Activated CD4-positive, alpha-beta memory T cell treated with anti-CD3 and anti-CD28 coated beads for 36 hours (primary cell): Measurements from ENCODE around the gene SLC27A2. TPM values are rescaled to one million over a fixed set of nuclear protein-coding genes. Genes with fewer than 3 reads are reported as not detected.

Source experiments
- CTCF ChIA-PET: fragments of 350-600 bp; sonication (Branson Sonifier 250); formaldehyde crosslinking; loops from one replicate; lab custom pipeline; 2021; ENCODE audit warnings: antibody characterized with exemption, inconsistent platforms; lab: Charles Lee
- POLR2A ChIA-PET: fragments of 350-600 bp; sonication (Branson Sonifier 250); formaldehyde crosslinking; loops from one replicate; lab custom pipeline; 2021; ENCODE audit warnings: antibody characterized with exemption; lab: Charles Lee
- DNase-seq: peaks from one replicate; pipeline ENCODE4 v3.0.0-alpha.2; 2020
- H3K27ac Mint-ChIP-seq: one replicate; pipeline ENCODE4 v1.8.0; 2021; ENCODE audit warnings: mixed read lengths
- H3K27me3 Mint-ChIP-seq: one replicate; pipeline ENCODE4 v1.8.0; 2021; ENCODE audit warnings: mixed read lengths
- H3K36me3 Mint-ChIP-seq: one replicate; pipeline ENCODE4 v1.8.0; 2021; ENCODE audit warnings: mixed read lengths
- H3K4me1 Mint-ChIP-seq: one replicate; pipeline ENCODE4 v1.8.0; 2021; ENCODE audit warnings: low read depth, mixed read lengths
- H3K4me3 Mint-ChIP-seq: one replicate; pipeline ENCODE4 v1.8.0; 2021; ENCODE audit warnings: mild to moderate bottlenecking, mixed read lengths
- H3K9me3 Mint-ChIP-seq: one replicate; pipeline ENCODE4 v1.8.0; 2021; ENCODE audit warnings: mixed read lengths
- intact Hi-C: fragments of 100-400 bp; cut with micrococcal nuclease; formaldehyde crosslinking; loops from one replicate; pipeline ENCODE4 v1.15.1; 2023
- total RNA-seq, 2 experiments: library from RNA; stranded (reverse); gene quantifications; one replicate each; pipeline ENCODE4 v1.2.3, GENCODE V29; 2021

The SLC27A2 gene
- total RNA-seq, 2 experiments from 2014 or later: 22.5 to 24.3 TPM

DNA sequence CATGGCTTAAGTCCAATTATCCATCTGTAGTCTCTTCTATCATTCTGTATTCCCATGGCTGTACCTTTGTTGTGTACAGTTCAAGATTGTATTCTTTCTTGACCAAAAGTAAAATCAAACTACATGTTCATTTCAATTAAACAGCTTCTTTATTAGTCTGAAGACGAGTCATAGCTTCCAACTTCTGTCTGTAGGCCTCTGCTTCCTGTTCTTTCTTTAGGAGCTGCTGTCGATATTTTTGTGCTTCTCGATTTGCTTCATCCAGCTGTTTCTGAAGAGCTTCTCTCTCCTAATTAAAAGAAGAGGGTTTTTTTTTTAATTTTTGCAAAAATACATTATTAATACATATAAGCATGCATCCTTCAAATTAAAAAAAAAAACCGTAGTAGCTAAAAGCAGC lies 96.5 kb downstream of the SLC27A2 start:
- Mint-ChIP-seq H3K9me3 (no peaks in the 10 kb centered on the region), H3K27ac (peak overlapping the region; percentile 50), H3K4me1 (peaks cover 38% of the 10 kb centered on the region), H3K4me3 (no peak overlapping the region), H3K36me3 (peaks cover 12% of the 10 kb centered on the region), H3K27me3 (no peaks in the 10 kb centered on the region)
- DNase-seq: no peak
- intact Hi-C loops: loop anchor here (5.0 kb wide), 1 partner anchor 36 kb away; no protein-coding TSS in a partner anchor
- CTCF ChIA-PET: interaction anchor here (0.6 to 1.0 kb wide), 3 partner anchors 9 to 598 kb away, joined by 3 to 4 read pairs (median 3); no protein-coding TSS in a partner anchor
- POLR2A ChIA-PET: interaction anchor here (0.6 to 1.4 kb wide), 3 partner anchors 16 to 601 kb away, joined by 4 to 5 read pairs (median 4); no protein-coding TSS in a partner anchor

DNA sequence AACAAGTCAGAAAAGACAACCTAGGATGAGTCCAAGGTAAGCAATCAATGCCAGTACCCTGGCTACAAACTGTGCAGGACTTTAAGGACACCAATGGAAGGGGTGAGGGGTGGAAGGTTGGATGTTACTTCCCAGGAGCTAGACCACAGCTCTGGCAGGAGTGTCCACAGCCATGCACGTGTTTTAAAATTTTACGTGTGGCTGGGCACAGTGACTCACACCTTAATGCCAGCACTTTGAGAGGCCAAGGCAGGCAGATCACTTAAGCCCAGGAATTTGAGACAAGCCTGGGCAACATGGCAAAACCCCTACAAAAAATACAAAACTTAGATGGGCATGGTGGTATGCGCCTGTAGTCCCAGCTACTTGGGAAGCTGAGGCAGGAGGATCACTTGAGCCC lies 98.3 kb downstream of the SLC27A2 start:
- Mint-ChIP-seq H3K27ac (no peak overlapping the region), H3K4me3 (no peak overlapping the region), H3K4me1 (peaks cover 25% of the 10 kb centered on the region), H3K9me3 (no peaks in the 10 kb centered on the region), H3K36me3 (peaks cover 16% of the 10 kb centered on the region), H3K27me3 (no peaks in the 10 kb centered on the region)
- CTCF ChIA-PET: no interaction called here
- intact Hi-C loops: no loop called here
- POLR2A ChIA-PET: no interaction called here
- DNase-seq: no peak

GRCh38 chr15:50281427-50281826 lies 99.4 kb downstream of the SLC27A2 start:
- Mint-ChIP-seq H3K27ac (no peak overlapping the region), H3K27me3 (no peaks in the 10 kb centered on the region), H3K9me3 (no peaks in the 10 kb centered on the region), H3K4me1 (peaks cover 15% of the 10 kb centered on the region), H3K36me3 (peaks cover 19% of the 10 kb centered on the region), H3K4me3 (no peak overlapping the region)
- intact Hi-C loops: no loop called here
- POLR2A ChIA-PET: no interaction called here
- no peak for DNase-seq
- CTCF ChIA-PET: interaction anchor here (0.6 kb wide), 1 partner anchor 11 kb away, joined by 3 read pairs; no protein-coding TSS in a partner anchor

Other genes starting within 250 kb of the SLC27A2 start
- gene ATP8B4, start 63.0 kb upstream of the SLC27A2 start, total RNA-seq: 1 to 10 TPM; 2.7 to 4.2 TPM
- under 1 TPM; 0.55 to 0.87 TPM for gene HDC, start 83.5 kb downstream of the SLC27A2 start, total RNA-seq
- 10 to 100 TPM; 54.1 to 58.2 TPM for gene GABPB1, start 173.0 kb downstream of the SLC27A2 start, total RNA-seq
- gene USP8, start 242.2 kb downstream of the SLC27A2 start, total RNA-seq: 10 to 100 TPM; 43.4 to 46.0 TPM